ENCODE results near the gene METTL8. TPM values are rescaled to one million over a fixed set of nuclear protein-coding genes. Genes with fewer than 3 reads are reported as not detected.

METTL8 gene
- total RNA-seq, 1 experiment from 2014 or later: 27.7 TPM

DNA sequence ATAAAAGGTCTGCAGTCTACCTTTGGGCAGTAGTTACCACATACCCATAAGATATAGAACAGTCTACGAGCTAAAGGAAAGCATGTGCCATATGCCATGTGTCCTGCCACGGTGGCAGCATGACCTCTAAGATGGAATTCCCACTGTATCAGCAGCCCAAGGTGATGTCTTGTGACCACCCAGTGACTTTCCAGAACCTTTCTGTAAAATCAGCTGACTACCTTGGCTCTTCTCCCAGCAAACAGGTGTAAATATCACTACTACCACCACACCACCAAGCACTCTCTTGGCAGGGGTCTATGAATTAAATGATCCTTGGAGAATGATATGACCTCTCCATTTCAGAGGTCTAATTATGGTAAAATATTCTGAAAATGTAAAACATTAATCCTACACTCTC lies 99.6 kb downstream of the METTL8 start:
- no peaks in the 10 kb centered on the region for H3K9me3 ChIP-seq (ENCODE audit: control insufficient read depth, insufficient read depth, low read depth, low read length)
- H3K4me1 ChIP-seq (ENCODE audit: control insufficient read depth, insufficient read depth, low read length): no peaks in the 10 kb centered on the region
- DNase-seq (ENCODE audit: low read depth, low spot score) (no peak), ATAC-seq (no peak)
- no peak overlapping the region for H3K27ac ChIP-seq (ENCODE audit: low read length)
- intact Hi-C loops (cut with micrococcal nuclease; ENCODE audit: unreplicated experiment) (no loop called here), in situ Hi-C loops (cut with HindIII; ENCODE audit: low pct_unique_long_range_greater_than_20kb, low sequenced_read_pairs) (no loop called here)
- ChIA-PET CTCF (no interaction called here), POLR2A (no interaction called here)
- H3K27me3 ChIP-seq (ENCODE audit: control insufficient read depth, insufficient read depth, low read length): no peaks in the 10 kb centered on the region
- TF ChIP-seq POLR2AphosphoS5 (IDR thresholded peaks at IDR 0.05; ENCODE audit: low read depth, low read length): no peak
- TF ChIP-seq SIN3A (IDR thresholded peaks at IDR 0.05; ENCODE audit: borderline replicate concordance, insufficient read depth, low read depth, low read length): no peak
- no peak for TF ChIP-seq TCF7L2 (IDR thresholded peaks at IDR 0.05; ENCODE audit: low read depth, low read length)
- TF ChIP-seq, protein P1, sequence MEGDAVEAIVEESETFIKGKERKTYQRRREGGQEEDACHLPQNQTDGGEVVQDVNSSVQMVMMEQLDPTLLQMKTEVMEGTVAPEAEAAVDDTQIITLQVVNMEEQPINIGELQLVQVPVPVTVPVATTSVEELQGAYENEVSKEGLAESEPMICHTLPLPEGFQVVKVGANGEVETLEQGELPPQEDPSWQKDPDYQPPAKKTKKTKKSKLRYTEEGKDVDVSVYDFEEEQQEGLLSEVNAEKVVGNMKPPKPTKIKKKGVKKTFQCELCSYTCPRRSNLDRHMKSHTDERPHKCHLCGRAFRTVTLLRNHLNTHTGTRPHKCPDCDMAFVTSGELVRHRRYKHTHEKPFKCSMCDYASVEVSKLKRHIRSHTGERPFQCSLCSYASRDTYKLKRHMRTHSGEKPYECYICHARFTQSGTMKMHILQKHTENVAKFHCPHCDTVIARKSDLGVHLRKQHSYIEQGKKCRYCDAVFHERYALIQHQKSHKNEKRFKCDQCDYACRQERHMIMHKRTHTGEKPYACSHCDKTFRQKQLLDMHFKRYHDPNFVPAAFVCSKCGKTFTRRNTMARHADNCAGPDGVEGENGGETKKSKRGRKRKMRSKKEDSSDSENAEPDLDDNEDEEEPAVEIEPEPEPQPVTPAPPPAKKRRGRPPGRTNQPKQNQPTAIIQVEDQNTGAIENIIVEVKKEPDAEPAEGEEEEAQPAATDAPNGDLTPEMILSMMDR (IDR thresholded peaks at IDR 0.05): no peak
- TF ChIP-seq, protein P2, sequence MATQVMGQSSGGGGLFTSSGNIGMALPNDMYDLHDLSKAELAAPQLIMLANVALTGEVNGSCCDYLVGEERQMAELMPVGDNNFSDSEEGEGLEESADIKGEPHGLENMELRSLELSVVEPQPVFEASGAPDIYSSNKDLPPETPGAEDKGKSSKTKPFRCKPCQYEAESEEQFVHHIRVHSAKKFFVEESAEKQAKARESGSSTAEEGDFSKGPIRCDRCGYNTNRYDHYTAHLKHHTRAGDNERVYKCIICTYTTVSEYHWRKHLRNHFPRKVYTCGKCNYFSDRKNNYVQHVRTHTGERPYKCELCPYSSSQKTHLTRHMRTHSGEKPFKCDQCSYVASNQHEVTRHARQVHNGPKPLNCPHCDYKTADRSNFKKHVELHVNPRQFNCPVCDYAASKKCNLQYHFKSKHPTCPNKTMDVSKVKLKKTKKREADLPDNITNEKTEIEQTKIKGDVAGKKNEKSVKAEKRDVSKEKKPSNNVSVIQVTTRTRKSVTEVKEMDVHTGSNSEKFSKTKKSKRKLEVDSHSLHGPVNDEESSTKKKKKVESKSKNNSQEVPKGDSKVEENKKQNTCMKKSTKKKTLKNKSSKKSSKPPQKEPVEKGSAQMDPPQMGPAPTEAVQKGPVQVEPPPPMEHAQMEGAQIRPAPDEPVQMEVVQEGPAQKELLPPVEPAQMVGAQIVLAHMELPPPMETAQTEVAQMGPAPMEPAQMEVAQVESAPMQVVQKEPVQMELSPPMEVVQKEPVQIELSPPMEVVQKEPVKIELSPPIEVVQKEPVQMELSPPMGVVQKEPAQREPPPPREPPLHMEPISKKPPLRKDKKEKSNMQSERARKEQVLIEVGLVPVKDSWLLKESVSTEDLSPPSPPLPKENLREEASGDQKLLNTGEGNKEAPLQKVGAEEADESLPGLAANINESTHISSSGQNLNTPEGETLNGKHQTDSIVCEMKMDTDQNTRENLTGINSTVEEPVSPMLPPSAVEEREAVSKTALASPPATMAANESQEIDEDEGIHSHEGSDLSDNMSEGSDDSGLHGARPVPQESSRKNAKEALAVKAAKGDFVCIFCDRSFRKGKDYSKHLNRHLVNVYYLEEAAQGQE (IDR thresholded peaks at IDR 0.05; ENCODE audit: insufficient read depth in 1 of 2, low read depth in 2 of 2, low read length in 1 of 2): no peak
- H3K4me3 ChIP-seq (ENCODE audit: low read depth in 2 of 2, low read length in 2 of 2): no peak overlapping the region
- H3K36me3 ChIP-seq (ENCODE audit: control insufficient read depth, insufficient read depth, low read length): no peaks in the 10 kb centered on the region
- no TSS peak for BruUV-seq (replicated peaks)

DNA sequence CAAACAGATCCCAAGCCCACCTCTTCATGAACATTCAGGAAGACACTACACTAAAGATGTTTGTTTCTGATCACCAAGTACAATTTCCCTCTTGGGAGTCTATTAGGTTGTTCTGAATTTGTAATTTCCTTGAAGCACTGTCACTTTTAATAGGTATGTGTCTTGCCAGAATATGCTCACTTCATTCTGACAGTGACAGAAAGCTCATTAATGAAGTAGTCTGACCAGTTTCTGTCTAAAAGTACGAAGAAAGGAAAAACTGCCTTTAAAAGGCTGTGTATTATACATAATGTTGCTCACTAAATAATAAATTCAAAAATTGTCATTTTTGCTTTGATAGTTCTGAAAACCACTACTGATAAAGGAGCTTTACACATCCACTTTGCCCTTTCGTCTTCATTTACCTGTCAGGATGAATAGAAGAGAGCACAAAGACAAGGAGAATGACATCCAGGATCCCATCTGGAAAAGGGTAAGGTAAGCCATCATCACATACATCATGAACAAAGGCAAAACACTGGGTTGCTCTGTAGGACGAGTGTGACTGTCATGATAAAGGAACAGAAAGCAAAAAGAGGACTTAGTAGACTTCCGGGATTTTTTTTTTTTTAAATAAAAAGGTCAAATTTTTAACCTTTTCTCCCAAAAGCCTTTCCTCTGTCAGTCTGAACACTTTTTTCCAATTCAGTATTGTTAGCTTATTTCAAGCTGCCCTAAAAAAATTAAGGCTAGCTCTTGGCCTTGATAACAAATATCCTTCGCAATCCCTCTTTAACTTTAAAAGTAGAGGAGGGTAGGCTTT lies 103.4 kb downstream of the METTL8 start:
- in situ Hi-C loops (cut with HindIII; ENCODE audit: low pct_unique_long_range_greater_than_20kb, low sequenced_read_pairs): no loop called here
- TF ChIP-seq POLR2AphosphoS5 (IDR thresholded peaks at IDR 0.05; ENCODE audit: low read depth, low read length) (no peak), TCF7L2 (IDR thresholded peaks at IDR 0.05; ENCODE audit: low read depth, low read length) (no peak), SIN3A (IDR thresholded peaks at IDR 0.05; ENCODE audit: borderline replicate concordance, insufficient read depth, low read depth, low read length) (no peak)
- TF ChIP-seq, protein P2 (IDR thresholded peaks at IDR 0.05; ENCODE audit: insufficient read depth in 1 of 2, low read depth in 2 of 2, low read length in 1 of 2): no peak
- TF ChIP-seq, protein P1 (IDR thresholded peaks at IDR 0.05): no peak
- no peak overlapping the region for H3K27ac ChIP-seq (ENCODE audit: low read length)
- no peaks in the 10 kb centered on the region for H3K4me1 ChIP-seq (ENCODE audit: control insufficient read depth, insufficient read depth, low read length)
- CTCF ChIA-PET: no interaction called here
- H3K4me3 ChIP-seq (ENCODE audit: low read depth in 2 of 2, low read length in 2 of 2): no peak overlapping the region
- no peaks in the 10 kb centered on the region for H3K9me3 ChIP-seq (ENCODE audit: control insufficient read depth, insufficient read depth, low read depth, low read length)
- POLR2A ChIA-PET: interaction anchor here (0.7 kb wide), 1 partner anchor 140 kb away, joined by 3 read pairs; no protein-coding TSS in a partner anchor
- DNase-seq (ENCODE audit: low read depth, low spot score) (no peak), ATAC-seq (no peak)
- no TSS peak for BruUV-seq (replicated peaks)
- intact Hi-C loops (cut with micrococcal nuclease; ENCODE audit: unreplicated experiment): no loop called here
- no peaks in the 10 kb centered on the region for H3K36me3 ChIP-seq (ENCODE audit: control insufficient read depth, insufficient read depth, low read length)
- no peaks in the 10 kb centered on the region for H3K27me3 ChIP-seq (ENCODE audit: control insufficient read depth, insufficient read depth, low read length)
